WTC11 (cell line): ENCODE data around the gene CLCF1. TPM values are rescaled to one million over a fixed set of nuclear protein-coding genes. Genes with fewer than 3 reads are reported as not detected.

ENCODE experiments used
- ATF1 ChIP-seq: sonication (generic); formaldehyde crosslinking; IDR thresholded peaks from 2 replicates; pipeline ENCODE4 v1.8.1; 2023; ENCODE audit warnings: mild to moderate bottlenecking, moderate library complexity, missing genetic modification reagents
- ATF2 ChIP-seq: sonication (generic); formaldehyde crosslinking; IDR thresholded peaks from 2 replicates; pipeline ENCODE4 v1.8.1; 2022; ENCODE audit warnings: low read depth, missing genetic modification reagents, borderline replicate concordance
- ATF6 ChIP-seq: sonication (generic); formaldehyde crosslinking; IDR thresholded peaks from 2 replicates; pipeline ENCODE4 v1.8.1; 2023; ENCODE audit warnings: mild to moderate bottlenecking, missing genetic modification reagents
- CTCF ChIP-seq: fragments of 200-600 bp; IDR thresholded peaks from 2 replicates; pipeline ENCODE4 v1.8.0; 2022; ENCODE audit warnings: antibody characterized with exemption
- E2F4 ChIP-seq: sonication (generic); formaldehyde crosslinking; IDR thresholded peaks from 2 replicates; pipeline ENCODE4 v1.8.1; 2022; ENCODE audit warnings: low read depth, mild to moderate bottlenecking, moderate library complexity, missing genetic modification reagents, borderline replicate concordance
- ELF4 ChIP-seq: sonication (generic); formaldehyde crosslinking; IDR thresholded peaks from 2 replicates; pipeline ENCODE4 v1.8.1; 2022; ENCODE audit warnings: low read depth, mild to moderate bottlenecking, moderate library complexity, missing genetic modification reagents
- GABPB1 ChIP-seq: sonication (generic); formaldehyde crosslinking; IDR thresholded peaks from 2 replicates; pipeline ENCODE4 v1.8.1; 2023; ENCODE audit warnings: mild to moderate bottlenecking, missing genetic modification reagents
- IRF2 ChIP-seq: sonication (generic); formaldehyde crosslinking; IDR thresholded peaks from 2 replicates; pipeline ENCODE4 v1.8.0; 2022; ENCODE audit warnings: low read depth, missing genetic modification reagents, borderline replicate concordance
- JUN ChIP-seq: sonication (generic); formaldehyde crosslinking; IDR thresholded peaks from 2 replicates; pipeline ENCODE4 v1.8.0; 2023; ENCODE audit warnings: mild to moderate bottlenecking, missing genetic modification reagents
- KAT7 ChIP-seq: sonication (generic); formaldehyde crosslinking; IDR thresholded peaks from 2 replicates; pipeline ENCODE4 v1.8.1; 2023; ENCODE audit warnings: missing genetic modification reagents, mild to moderate bottlenecking, borderline replicate concordance
- NR2C2 ChIP-seq: sonication (generic); formaldehyde crosslinking; IDR thresholded peaks from 2 replicates; pipeline ENCODE4 v1.8.0; 2022; ENCODE audit warnings: mild to moderate bottlenecking, missing genetic modification reagents
- OVOL2 ChIP-seq: fragments of 250-450 bp; sonication (Bioruptor Pico); IDR thresholded peaks from 2 replicates; pipeline ENCODE4 v1.9.0; 2021; ENCODE audit warnings: mild to moderate bottlenecking, borderline replicate concordance
- PRDM15 ChIP-seq: sonication (generic); formaldehyde crosslinking; IDR thresholded peaks from 2 replicates; pipeline ENCODE4 v1.8.0; 2022; ENCODE audit warnings: missing genetic modification reagents
- PREB ChIP-seq: sonication (generic); formaldehyde crosslinking; IDR thresholded peaks from 2 replicates; pipeline ENCODE4 v1.8.1; 2022; ENCODE audit warnings: mild to moderate bottlenecking, missing genetic modification reagents, moderate library complexity, borderline replicate concordance
- RORB ChIP-seq: fragments of 250-450 bp; sonication (Bioruptor Pico); IDR thresholded peaks from 2 replicates; pipeline ENCODE4 v1.9.0; 2021; ENCODE audit warnings: mild to moderate bottlenecking
- SMAD4 ChIP-seq: sonication (generic); formaldehyde crosslinking; IDR thresholded peaks from 2 replicates; pipeline ENCODE4 v1.8.0; 2022; ENCODE audit warnings: mild to moderate bottlenecking, missing genetic modification reagents
- SOX15 ChIP-seq: fragments of 250-450 bp; sonication (Bioruptor Pico); IDR thresholded peaks from 2 replicates; pipeline ENCODE4 v1.9.0; 2021; ENCODE audit warnings: mild to moderate bottlenecking
- TEAD1 ChIP-seq: sonication (generic); formaldehyde crosslinking; IDR thresholded peaks from 2 replicates; pipeline ENCODE4 v1.8.0; 2022; ENCODE audit warnings: mild to moderate bottlenecking, missing genetic modification reagents
- USF2 ChIP-seq: sonication (generic); formaldehyde crosslinking; IDR thresholded peaks from 2 replicates; pipeline ENCODE4 v1.8.1; 2023; ENCODE audit warnings: mild to moderate bottlenecking, missing genetic modification reagents, moderate library complexity
- ZNF121 ChIP-seq: sonication (generic); formaldehyde crosslinking; IDR thresholded peaks from 2 replicates; pipeline ENCODE4 v1.8.0; 2023; ENCODE audit warnings: missing genetic modification reagents
- ZNF425 ChIP-seq: fragments of 250-450 bp; sonication (Bioruptor Pico); conservative IDR thresholded peaks from 2 replicates; pipeline ENCODE4 v1.9.0; 2021; ENCODE audit warnings: mild to moderate bottlenecking
- ZNF512 ChIP-seq: sonication (generic); formaldehyde crosslinking; IDR thresholded peaks from 2 replicates; pipeline ENCODE4 v1.8.1; 2022; ENCODE audit warnings: missing genetic modification reagents, borderline replicate concordance
- total RNA-seq: library from RNA; stranded (reverse); gene quantifications from 3 replicates; pipeline ENCODE4 v1.2.3, GENCODE V29; 2021

The CLCF1 gene
- total RNA-seq, 1 experiment from 2014 or later: 0.92 TPM

- 0 out of 2 replicates have a peak, but pooled peaks have one; percentile 34 for TF ChIP-seq GABPB1
- TF ChIP-seq NR2C2 (CRISPR knock-in tag): no peak
- no peak for TF ChIP-seq ATF2 (CRISPR knock-in tag)
- TF ChIP-seq PRDM15: no peak
- no peak for TF ChIP-seq ATF6 (CRISPR knock-in tag)
- no peak; the same call in 1 of the 2 replicates for TF ChIP-seq TEAD1 (CRISPR knock-in tag)
- no peak for TF ChIP-seq USF2 (CRISPR knock-in tag)
- no peak for TF ChIP-seq KAT7 (CRISPR knock-in tag)
- no peak for TF ChIP-seq PREB
- no peak for TF ChIP-seq E2F4 (CRISPR knock-in tag)
- no peak for TF ChIP-seq ELF4 (CRISPR knock-in tag)
- TF ChIP-seq ATF1 (CRISPR knock-in tag): no peak
- no peak for TF ChIP-seq ZNF121
- no peak for TF ChIP-seq SOX15 (CRISPR knock-in tag)
- no peak for TF ChIP-seq ZNF512 (CRISPR knock-in tag)
- TF ChIP-seq RORB (CRISPR knock-in tag): no peak
- no peak for TF ChIP-seq SMAD4 (CRISPR knock-in tag)
- TF ChIP-seq OVOL2 (CRISPR knock-in tag): no peak
- no peak for TF ChIP-seq CTCF
- no peak for TF ChIP-seq JUN
- TF ChIP-seq IRF2: no peak
- TF ChIP-seq ZNF425 (CRISPR knock-in tag): no peak
Observed at GRCh38 chr11:67353317-67354074, 19.9 kb downstream of the CLCF1 start, which contains the start of gene POLD4 (continued).
